ENCODE results near the gene TRIM72. TPM values are rescaled to one million over a fixed set of nuclear protein-coding genes. Genes with fewer than 3 reads are reported as not detected.
A peak's percentile ranks its signal among the peaks of the same experiment; 100 is the strongest.

The TRIM72 gene
- total RNA-seq, 4 donors from 2014 or later = 76.7 to 101 (median 97.4) TPM

GRCh38 chr16:31224092-31224955 is 10.4 kb downstream of the TRIM72 start:
- in situ Hi-C loops (cut with MboI; ENCODE audit: low sequenced_read_pairs in 4 of 4) (loop anchor here in 1 of 4 donors (25.0 kb wide), 1 partner anchor 188 kb away; no protein-coding TSS in a partner anchor), intact Hi-C loops (cut with DNase I; ENCODE audit: low total_unique reads) (no loop called here)
- H3K27ac ChIP-seq = peak overlapping the region in 2 of 4 donors; percentile 9 to 10
- TF ChIP-seq POLR2A (IDR thresholded peaks at IDR 0.05) = no peak
- TF ChIP-seq CTCF (IDR thresholded peaks at IDR 0.05 in 4 of 5, conservative IDR thresholded peaks at IDR 0.05 in 1 of 5) = no peak
- no peaks in the 10 kb centered on the region for H3K27me3 ChIP-seq
- H3K9me3 ChIP-seq = no peaks in the 10 kb centered on the region
- H3K4me1 ChIP-seq = peaks cover 0 to 24% of the 10 kb centered on the region in 2 donors
- peaks cover 0 to 34% of the 10 kb centered on the region in 2 donors for H3K36me3 ChIP-seq
- no peak overlapping the region for H3K4me3 ChIP-seq
- DNase-seq (no peak), ATAC-seq (no peak)

- Histone ChIP-seq H3K27ac (peak overlapping the region in 1 of 4 donors; percentile 18), H3K36me3 (peaks cover 0 to 29% of the 10 kb centered on the region in 2 donors), H3K4me3 (no peak overlapping the region), H3K27me3 (no peaks in the 10 kb centered on the region), H3K9me3 (no peaks in the 10 kb centered on the region), H3K4me1 (peaks cover 0 to 20% of the 10 kb centered on the region in 2 donors)
- ATAC-seq = no peak
- in situ Hi-C loops (cut with MboI; ENCODE audit: low sequenced_read_pairs in 4 of 4) = no loop called here
- no peak for DNase-seq
- intact Hi-C loops (cut with DNase I; ENCODE audit: low total_unique reads) = no loop called here
- TF ChIP-seq POLR2A (IDR thresholded peaks at IDR 0.05) = no peak
- TF ChIP-seq CTCF (IDR thresholded peaks at IDR 0.05 in 4 of 5, conservative IDR thresholded peaks at IDR 0.05 in 1 of 5) = no peak
These were observed 11.3 kb downstream of the TRIM72 start for GRCh38 chr16:31225193-31225592.

- Histone ChIP-seq H3K9me3 (no peaks in the 10 kb centered on the region), H3K4me1 (peaks cover 0 to 12% of the 10 kb centered on the region in 2 donors), H3K4me3 (no peak overlapping the region), H3K27ac (no peak overlapping the region), H3K27me3 (no peaks in the 10 kb centered on the region), H3K36me3 (peaks cover 0 to 9% of the 10 kb centered on the region in 2 donors)
- intact Hi-C loops (cut with DNase I; ENCODE audit: low total_unique reads) (no loop called here), in situ Hi-C loops (cut with MboI; ENCODE audit: low sequenced_read_pairs in 4 of 4) (no loop called here)
- ATAC-seq = no peak
- no peak for DNase-seq
- TF ChIP-seq POLR2A (IDR thresholded peaks at IDR 0.05) (no peak), CTCF (IDR thresholded peaks at IDR 0.05 in 4 of 5, conservative IDR thresholded peaks at IDR 0.05 in 1 of 5) (no peak)
These were observed 14.3 kb downstream of the TRIM72 start for GRCh38 chr16:31228206-31228605.

GRCh38 chr16:31229501-31229900 is 15.6 kb downstream of the TRIM72 start:
- in situ Hi-C loops (cut with MboI; ENCODE audit: low sequenced_read_pairs in 4 of 4) = no loop called here
- no peak for ATAC-seq

More at GRCh38 chr16:31229501-31229900, 15.6 kb downstream of the TRIM72 start:
- no peak for TF ChIP-seq POLR2A (IDR thresholded peaks at IDR 0.05)
- TF ChIP-seq CTCF (IDR thresholded peaks at IDR 0.05 in 4 of 5, conservative IDR thresholded peaks at IDR 0.05 in 1 of 5) = no peak
- Histone ChIP-seq H3K4me3 (no peak overlapping the region), H3K4me1 (peaks cover 0 to 12% of the 10 kb centered on the region in 2 donors), H3K27me3 (no peaks in the 10 kb centered on the region), H3K36me3 (no peaks in the 10 kb centered on the region), H3K9me3 (no peaks in the 10 kb centered on the region), H3K27ac (no peak overlapping the region)
- DNase-seq = no peak
- intact Hi-C loops (cut with DNase I; ENCODE audit: low total_unique reads) = no loop called here

Measured in gastrocnemius medialis (tissue), 4 donors.